ENCODE data around the gene DPYSL5. TPM values are rescaled to one million over a fixed set of nuclear protein-coding genes. Genes with fewer than 3 reads are reported as not detected.
A peak's percentile ranks its signal among the peaks of the same experiment; 100 is the strongest.

DPYSL5 gene
- total and polyA plus RNA-seq, 12 donors, result 0.34 to 1.6 (median 0.82) TPM; not detected in 4

- Histone ChIP-seq H3K9me3 (replicated peaks in 1 of 3) (no peaks in the 10 kb centered on the region), H3K4me1 (replicated peaks in 1 of 2) (peaks cover 0 to 8% of the 10 kb centered on the region in 2 donors)
- intact Hi-C loops (cut with DNase I), result no loop called here
Measured at GRCh38 chr2:26976237-26976636, 128.3 kb downstream of the DPYSL5 start.

DNA sequence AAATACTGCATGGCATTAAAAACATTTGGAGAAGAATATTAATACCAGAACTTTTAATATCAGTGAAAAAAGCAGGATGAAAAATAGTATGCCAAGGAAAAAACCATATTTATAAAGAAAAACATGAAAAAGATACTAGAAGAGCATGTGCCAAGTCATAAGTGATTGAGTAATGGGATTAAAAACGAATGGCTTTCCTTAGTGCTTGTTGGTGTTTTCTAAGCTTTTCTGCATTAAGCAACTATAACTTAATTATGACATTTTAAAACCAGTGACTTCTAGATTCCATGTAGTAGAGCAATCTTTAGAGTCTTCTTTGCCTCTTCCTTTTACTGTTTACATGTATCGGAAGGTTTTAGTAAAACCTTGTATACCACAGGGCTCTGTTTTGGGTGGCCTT, 129.1 kb downstream of the DPYSL5 start:
- Histone ChIP-seq H3K27ac (no peak overlapping the region), H3K9me3 (replicated peaks in 1 of 3) (no peaks in the 10 kb centered on the region), H3K4me1 (replicated peaks in 1 of 2) (peaks cover 0 to under 1% of the 10 kb centered on the region in 2 donors), H3K36me3 (replicated peaks in 1 of 2) (no peaks in the 10 kb centered on the region), H3K27me3 (no peaks in the 10 kb centered on the region), H3K4me3 (no peak overlapping the region)
- no peak for DNase-seq
- TF ChIP-seq, protein P1, sequence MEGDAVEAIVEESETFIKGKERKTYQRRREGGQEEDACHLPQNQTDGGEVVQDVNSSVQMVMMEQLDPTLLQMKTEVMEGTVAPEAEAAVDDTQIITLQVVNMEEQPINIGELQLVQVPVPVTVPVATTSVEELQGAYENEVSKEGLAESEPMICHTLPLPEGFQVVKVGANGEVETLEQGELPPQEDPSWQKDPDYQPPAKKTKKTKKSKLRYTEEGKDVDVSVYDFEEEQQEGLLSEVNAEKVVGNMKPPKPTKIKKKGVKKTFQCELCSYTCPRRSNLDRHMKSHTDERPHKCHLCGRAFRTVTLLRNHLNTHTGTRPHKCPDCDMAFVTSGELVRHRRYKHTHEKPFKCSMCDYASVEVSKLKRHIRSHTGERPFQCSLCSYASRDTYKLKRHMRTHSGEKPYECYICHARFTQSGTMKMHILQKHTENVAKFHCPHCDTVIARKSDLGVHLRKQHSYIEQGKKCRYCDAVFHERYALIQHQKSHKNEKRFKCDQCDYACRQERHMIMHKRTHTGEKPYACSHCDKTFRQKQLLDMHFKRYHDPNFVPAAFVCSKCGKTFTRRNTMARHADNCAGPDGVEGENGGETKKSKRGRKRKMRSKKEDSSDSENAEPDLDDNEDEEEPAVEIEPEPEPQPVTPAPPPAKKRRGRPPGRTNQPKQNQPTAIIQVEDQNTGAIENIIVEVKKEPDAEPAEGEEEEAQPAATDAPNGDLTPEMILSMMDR (IDR thresholded peaks at IDR 0.05), result no peak
- no peak for TF ChIP-seq POLR2A (IDR thresholded peaks at IDR 0.05)
- intact Hi-C loops (cut with DNase I), result no loop called here
- WGBS, 4 donors, result 79 to 88% (median 86%) methylated on average over 2 of the region's 2 CpGs

More at GRCh38 chr2:26976237-26976636, 128.3 kb downstream of the DPYSL5 start:
- WGBS, 4 donors, result 82 to 88% (median 86%) methylated on average over 5 of the region's 5 CpGs
- no peaks in the 10 kb centered on the region for H3K36me3 ChIP-seq (replicated peaks in 1 of 2)
- H3K27ac ChIP-seq, result no peak overlapping the region
- DNase-seq, result no peak
- no peak for TF ChIP-seq POLR2A (IDR thresholded peaks at IDR 0.05)
- TF ChIP-seq, protein P1 (IDR thresholded peaks at IDR 0.05), result no peak
- no peak overlapping the region for H3K4me3 ChIP-seq
- H3K27me3 ChIP-seq, result no peaks in the 10 kb centered on the region

DNA sequence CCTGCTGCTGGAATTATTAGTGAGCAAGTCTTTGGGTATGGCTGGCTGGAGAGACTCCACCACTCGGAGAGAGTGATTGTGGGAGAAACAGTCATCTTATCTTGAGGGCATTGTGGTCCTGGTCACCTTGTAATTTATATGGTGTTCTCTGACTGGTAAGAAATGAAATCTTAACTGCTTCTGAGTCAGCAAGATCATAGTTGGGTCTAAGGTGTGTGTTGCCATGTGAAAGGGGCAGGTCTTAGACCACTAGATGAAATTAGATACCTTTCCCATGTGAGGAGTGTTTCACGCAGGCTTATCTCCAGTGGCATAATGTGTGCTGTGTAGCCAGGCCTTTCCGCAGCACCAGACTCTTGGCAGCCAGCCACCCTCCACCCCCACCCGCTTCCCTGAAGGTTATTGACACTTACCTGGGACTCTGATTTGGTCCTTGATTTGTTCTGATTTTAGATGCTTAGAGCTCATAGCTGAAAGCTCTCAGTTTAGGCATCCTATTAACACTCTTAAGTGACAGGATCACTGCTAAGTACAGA, 130.2 kb downstream of the DPYSL5 start:
- 45 to 64% (median 55%) methylated on average over 4 of the region's 4 CpGs for WGBS, 4 donors

DNA sequence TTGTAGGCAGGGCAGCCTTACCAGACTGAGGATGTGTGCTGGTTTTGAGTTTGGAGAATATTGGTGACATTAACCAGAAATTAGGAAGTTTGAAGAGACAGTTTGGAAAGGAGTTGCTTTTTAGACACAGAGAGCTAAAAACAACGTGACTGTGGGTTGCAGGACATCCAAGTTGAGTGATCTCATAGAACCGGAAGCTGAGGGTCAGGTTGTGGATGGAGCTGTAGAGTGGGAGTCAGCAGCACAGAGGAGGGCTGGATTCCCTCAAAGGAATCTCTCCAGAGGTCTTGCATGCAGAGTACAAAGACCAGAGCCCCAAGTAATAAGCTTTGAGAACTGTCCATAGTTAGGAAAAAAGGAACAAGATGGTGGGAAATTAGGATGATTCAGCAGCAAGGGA, 131.8 kb downstream of the DPYSL5 start:
- TF ChIP-seq POLR2A (IDR thresholded peaks at IDR 0.05), result no peak
- TF ChIP-seq, protein P1 (IDR thresholded peaks at IDR 0.05), result no peak
- H3K9me3 ChIP-seq (replicated peaks in 1 of 3), result no peaks in the 10 kb centered on the region
- no peak overlapping the region for H3K4me3 ChIP-seq
- no peaks in the 10 kb centered on the region for H3K27me3 ChIP-seq
- no peak overlapping the region for H3K27ac ChIP-seq
- intact Hi-C loops (cut with DNase I), result no loop called here
- no peaks in the 10 kb centered on the region for H3K4me1 ChIP-seq (replicated peaks in 1 of 2)
- 51 to 80% (median 55%) methylated on average over 2 of the region's 2 CpGs for WGBS, 4 donors
- no peaks in the 10 kb centered on the region for H3K36me3 ChIP-seq (replicated peaks in 1 of 2)
- no peak for DNase-seq

More for the DNA sequence above, 130.2 kb downstream of the DPYSL5 start:
- Histone ChIP-seq H3K4me3 (no peak overlapping the region), H3K36me3 (replicated peaks in 1 of 2) (no peaks in the 10 kb centered on the region), H3K4me1 (replicated peaks in 1 of 2) (no peaks in the 10 kb centered on the region), H3K27ac (no peak overlapping the region), H3K9me3 (replicated peaks in 1 of 3) (no peaks in the 10 kb centered on the region), H3K27me3 (no peaks in the 10 kb centered on the region)
- peak in 3 of 7 donors; percentile 21 to 73 (median 32) for DNase-seq
- no peak for TF ChIP-seq POLR2A (IDR thresholded peaks at IDR 0.05)
- TF ChIP-seq, protein P1 (IDR thresholded peaks at IDR 0.05), result no peak
- intact Hi-C loops (cut with DNase I), result no loop called here

Data from adrenal gland (tissue), 12 donors.